ENCODE data around the gene DUSP10. TPM values are rescaled to one million over a fixed set of nuclear protein-coding genes. Genes with fewer than 3 reads are reported as not detected.

Gene DUSP10
- total and polyA plus RNA-seq, 2 of the 13 experiments (the other 11 are each of a cell fraction or from before 2014, with no cell fraction given) = 2.1 to 4.4 TPM

DNA sequence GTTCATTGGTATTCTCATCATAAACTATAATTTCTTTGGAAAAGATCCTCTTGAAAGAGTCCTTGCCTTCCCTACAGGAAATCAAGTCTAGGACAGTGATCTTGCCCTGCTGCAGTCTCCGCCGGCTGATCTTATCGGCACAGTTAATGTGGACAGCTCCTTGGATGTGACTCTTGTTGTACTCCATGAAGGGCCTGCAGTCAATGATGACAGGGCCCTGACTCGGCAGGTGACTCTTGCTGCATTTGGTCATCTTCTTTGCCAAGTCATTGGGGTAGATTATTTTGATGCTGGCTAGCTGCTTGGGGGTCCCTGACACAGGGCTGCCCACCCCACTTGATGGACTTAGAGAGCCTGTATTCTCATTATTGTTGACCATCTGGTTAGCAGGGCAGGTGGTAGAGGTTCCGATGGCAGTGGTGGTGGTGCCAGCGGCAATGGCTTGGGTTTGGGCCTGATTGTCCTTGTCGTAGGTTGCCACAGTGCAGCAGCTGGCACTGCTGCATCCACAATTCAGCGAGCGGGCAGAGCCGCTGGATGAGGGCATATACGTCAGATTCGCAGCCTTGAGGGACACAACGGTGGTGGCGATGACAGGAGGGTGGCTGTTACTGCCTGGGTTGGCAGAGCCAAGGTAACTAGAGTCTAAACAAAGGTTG, 2.7 kb downstream of the DUSP10 start:
- no peaks in the 10 kb centered on the region; a peak in 1 of 5 replicates for H3K36me3 ChIP-seq (replicated peaks in 1 of 2; ENCODE audit: control insufficient read depth in 1 of 2, insufficient read depth in 2 of 2, low read length in 2 of 2)
- H3K9ac ChIP-seq (ENCODE audit: insufficient read depth, low read depth, low read length) = no peak overlapping the region
- BruUV-seq (replicated peaks) = no TSS peak
- no peaks in the 10 kb centered on the region; the same call in 1 of the 2 replicates for H4K20me1 ChIP-seq (ENCODE audit: insufficient read depth, low read length)
- peaks cover 21% of the 10 kb centered on the region for H3K4me1 ChIP-seq (ENCODE audit: insufficient read depth, low read length)
- H2AFZ ChIP-seq (ENCODE audit: low read length) = no peak overlapping the region
- FAIRE-seq (no peak), DNase-seq (ENCODE audit: low spot score) (no peak), ATAC-seq (no peak)
- no peak for TF ChIP-seq ZNF75D (CRISPR knock-in tag; IDR thresholded peaks at IDR 0.05; ENCODE audit: borderline replicate concordance)
- peak; percentile 86 for TF ChIP-seq AGO1 (IDR thresholded peaks at IDR 0.05; ENCODE audit: low read depth, low read length, poor library complexity, severe bottlenecking)
- no peak overlapping the region for H3K4me2 ChIP-seq (ENCODE audit: low read depth, low read length)
- WGBS (ENCODE audit: low lambda C conversion rate) = 98% methylated on average over 11 of the region's 14 CpGs
- no peaks in the 10 kb centered on the region; a peak in 1 of 5 replicates for H3K27me3 ChIP-seq (ENCODE audit: control insufficient read depth in 1 of 2, insufficient read depth in 2 of 2, low read length in 2 of 2)
- peaks cover 14% of the 10 kb centered on the region for H3K79me2 ChIP-seq (ENCODE audit: insufficient read depth, low read length)
- in situ Hi-C loops (cut with HindIII; ENCODE audit: extremely low pct_ligation_motif_present, low pct_unique_long_range_greater_than_20kb) (no loop called here), intact Hi-C loops (cut with micrococcal nuclease; ENCODE audit: unreplicated experiment) (no loop called here)
- no peak overlapping the region for H3K27ac ChIP-seq (ENCODE audit: extremely low read length, insufficient read depth, low read length)
- H3K4me3 ChIP-seq (replicated peaks in 1 of 3; ENCODE audit: insufficient read depth in 1 of 3, low read depth in 2 of 3, low read length in 3 of 3) = no peak overlapping the region
- POLR2A ChIA-PET = interaction anchor here (5.3 kb wide), 1 partner anchor 21 kb away, joined by 92 read pairs; no protein-coding TSS in a partner anchor
- no peaks in the 10 kb centered on the region for H3K9me3 ChIP-seq (ENCODE audit: low read length)
- CTCF ChIA-PET (ENCODE audit: low intra/inter-chr PET ratio, low total read pairs) = no interaction called here

DNA sequence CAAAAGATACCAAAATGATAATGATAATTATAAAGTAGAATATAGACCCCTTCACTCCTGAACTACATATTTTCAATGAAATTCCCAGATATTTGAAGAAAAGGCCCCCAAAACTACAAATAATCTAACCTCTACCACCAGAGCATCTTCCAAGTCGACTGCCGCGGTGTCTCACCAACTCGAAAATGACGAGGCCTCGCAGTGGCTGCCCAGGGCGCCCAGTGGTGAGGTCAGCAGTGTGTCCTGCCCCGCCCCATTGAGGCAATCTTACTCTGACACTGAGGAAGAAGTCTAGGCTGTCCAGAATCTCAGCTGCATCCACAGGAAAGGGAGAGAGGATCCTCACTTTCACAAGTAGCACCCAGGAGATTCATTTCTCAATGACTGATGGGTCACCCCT, 5.2 kb downstream of the DUSP10 start:
- in situ Hi-C loops (cut with HindIII; ENCODE audit: extremely low pct_ligation_motif_present, low pct_unique_long_range_greater_than_20kb) = no loop called here
- FAIRE-seq (no peak), ATAC-seq (no peak), DNase-seq (ENCODE audit: low spot score) (no peak)
- Histone ChIP-seq H3K4me3 (replicated peaks in 1 of 3; ENCODE audit: insufficient read depth in 1 of 3, low read depth in 2 of 3, low read length in 3 of 3) (no peak overlapping the region), H3K79me2 (ENCODE audit: insufficient read depth, low read length) (peaks cover 14% of the 10 kb centered on the region), H3K9me3 (ENCODE audit: low read length) (no peaks in the 10 kb centered on the region), H3K36me3 (replicated peaks in 1 of 2; ENCODE audit: control insufficient read depth in 1 of 2, insufficient read depth in 2 of 2, low read length in 2 of 2) (no peaks in the 10 kb centered on the region; a peak in 1 of 5 replicates), H3K27me3 (ENCODE audit: control insufficient read depth in 1 of 2, insufficient read depth in 2 of 2, low read length in 2 of 2) (no peaks in the 10 kb centered on the region; a peak in 1 of 5 replicates), H4K20me1 (ENCODE audit: insufficient read depth, low read length) (no peaks in the 10 kb centered on the region; the same call in 1 of the 2 replicates), H3K27ac (ENCODE audit: extremely low read length, insufficient read depth, low read length) (no peak overlapping the region), H3K9ac (ENCODE audit: insufficient read depth, low read depth, low read length) (no peak overlapping the region), H3K4me2 (ENCODE audit: low read depth, low read length) (no peak overlapping the region), H2AFZ (ENCODE audit: low read length) (no peak overlapping the region), H3K4me1 (ENCODE audit: insufficient read depth, low read length) (peaks cover 12% of the 10 kb centered on the region)
- 96% methylated on average over 8 of the region's 8 CpGs for WGBS (ENCODE audit: low lambda C conversion rate)
- CTCF ChIA-PET (ENCODE audit: low intra/inter-chr PET ratio, low total read pairs) = no interaction called here
- no TSS peak for BruUV-seq (replicated peaks)
- intact Hi-C loops (cut with micrococcal nuclease; ENCODE audit: unreplicated experiment) = no loop called here
- TF ChIP-seq, protein P1, sequence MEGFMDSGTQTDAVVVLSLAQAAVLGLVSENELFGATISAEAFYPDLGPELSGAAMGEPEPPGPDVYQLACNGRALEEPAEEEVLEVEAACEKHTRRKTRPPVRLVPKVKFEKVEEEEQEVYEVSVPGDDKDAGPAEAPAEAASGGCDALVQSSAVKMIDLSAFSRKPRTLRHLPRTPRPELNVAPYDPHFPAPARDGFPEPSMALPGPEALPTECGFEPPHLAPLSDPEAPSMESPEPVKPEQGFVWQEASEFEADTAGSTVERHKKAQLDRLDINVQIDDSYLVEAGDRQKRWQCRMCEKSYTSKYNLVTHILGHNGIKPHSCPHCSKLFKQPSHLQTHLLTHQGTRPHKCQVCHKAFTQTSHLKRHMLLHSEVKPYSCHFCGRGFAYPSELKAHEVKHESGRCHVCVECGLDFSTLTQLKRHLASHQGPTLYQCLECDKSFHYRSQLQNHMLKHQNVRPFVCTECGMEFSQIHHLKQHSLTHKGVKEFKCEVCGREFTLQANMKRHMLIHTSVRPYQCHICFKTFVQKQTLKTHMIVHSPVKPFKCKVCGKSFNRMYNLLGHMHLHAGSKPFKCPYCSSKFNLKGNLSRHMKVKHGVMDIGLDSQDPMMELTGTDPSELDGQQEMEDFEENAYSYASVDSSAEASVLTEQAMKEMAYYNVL (CRISPR knock-in tag; IDR thresholded peaks at IDR 0.05; ENCODE audit: borderline replicate concordance) = no peak
- TF ChIP-seq, protein P2, sequence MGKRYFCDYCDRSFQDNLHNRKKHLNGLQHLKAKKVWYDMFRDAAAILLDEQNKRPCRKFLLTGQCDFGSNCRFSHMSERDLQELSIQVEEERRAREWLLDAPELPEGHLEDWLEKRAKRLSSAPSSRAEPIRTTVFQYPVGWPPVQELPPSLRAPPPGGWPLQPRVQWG (CRISPR knock-in tag; IDR thresholded peaks at IDR 0.05; ENCODE audit: borderline replicate concordance, low read depth) = no peak
- TF ChIP-seq, protein P3, sequence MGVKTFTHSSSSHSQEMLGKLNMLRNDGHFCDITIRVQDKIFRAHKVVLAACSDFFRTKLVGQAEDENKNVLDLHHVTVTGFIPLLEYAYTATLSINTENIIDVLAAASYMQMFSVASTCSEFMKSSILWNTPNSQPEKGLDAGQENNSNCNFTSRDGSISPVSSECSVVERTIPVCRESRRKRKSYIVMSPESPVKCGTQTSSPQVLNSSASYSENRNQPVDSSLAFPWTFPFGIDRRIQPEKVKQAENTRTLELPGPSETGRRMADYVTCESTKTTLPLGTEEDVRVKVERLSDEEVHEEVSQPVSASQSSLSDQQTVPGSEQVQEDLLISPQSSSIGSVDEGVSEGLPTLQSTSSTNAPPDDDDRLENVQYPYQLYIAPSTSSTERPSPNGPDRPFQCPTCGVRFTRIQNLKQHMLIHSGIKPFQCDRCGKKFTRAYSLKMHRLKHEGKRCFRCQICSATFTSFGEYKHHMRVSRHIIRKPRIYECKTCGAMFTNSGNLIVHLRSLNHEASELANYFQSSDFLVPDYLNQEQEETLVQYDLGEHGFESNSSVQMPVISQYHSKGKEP (CRISPR knock-in tag; IDR thresholded peaks at IDR 0.05) = no peak
- TF ChIP-seq ZBTB1 (CRISPR knock-in tag; IDR thresholded peaks at IDR 0.05; ENCODE audit: borderline replicate concordance) = no peak
- POLR2A ChIA-PET = no interaction called here
